Effector CD8-positive, alpha-beta T cell (primary cell): ENCODE results near the gene TCERG1L.

Source experiments
- DNase-seq: peaks from one replicate; lab custom pipeline; 2025; lab: John Stamatoyannopoulos, UW

TCERG1L gene

GRCh38 chr10:131270461-131271190 lies 40.9 kb downstream of the TCERG1L start:
- no peak for DNase-seq

DNA sequence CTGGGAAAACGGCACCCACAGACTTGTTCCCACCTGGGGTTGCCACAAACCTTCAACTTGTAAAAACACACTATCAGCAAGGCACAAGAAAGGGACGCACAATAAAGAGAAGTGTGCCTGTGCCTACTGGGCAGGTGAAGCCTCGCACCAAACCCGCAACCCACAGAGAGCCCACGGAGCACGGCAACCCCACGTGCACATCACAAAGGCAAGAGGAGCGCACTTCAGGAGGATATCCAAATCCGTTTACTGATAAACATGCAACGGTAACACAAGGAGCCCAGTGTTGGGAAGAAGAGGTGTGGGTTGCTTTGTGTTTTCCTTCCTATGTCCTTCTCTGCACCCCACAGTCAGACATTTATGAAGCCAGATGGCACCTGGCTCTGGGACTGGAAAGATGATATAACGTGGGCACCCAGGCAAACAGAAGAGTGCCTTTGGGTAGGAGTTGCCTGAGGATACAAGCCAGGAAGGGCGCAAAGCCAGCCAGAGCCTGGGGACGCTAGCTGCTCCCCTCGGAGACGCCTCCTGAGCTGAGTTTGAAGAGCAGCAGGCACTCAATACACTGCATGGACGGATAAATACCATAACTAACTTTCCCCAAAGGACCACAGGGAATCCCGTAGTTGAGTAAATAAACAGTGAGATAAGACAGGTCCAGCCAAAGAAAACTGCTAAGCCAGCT lies 41.6 kb downstream of the TCERG1L start:
- DNase-seq = no peak

DNA sequence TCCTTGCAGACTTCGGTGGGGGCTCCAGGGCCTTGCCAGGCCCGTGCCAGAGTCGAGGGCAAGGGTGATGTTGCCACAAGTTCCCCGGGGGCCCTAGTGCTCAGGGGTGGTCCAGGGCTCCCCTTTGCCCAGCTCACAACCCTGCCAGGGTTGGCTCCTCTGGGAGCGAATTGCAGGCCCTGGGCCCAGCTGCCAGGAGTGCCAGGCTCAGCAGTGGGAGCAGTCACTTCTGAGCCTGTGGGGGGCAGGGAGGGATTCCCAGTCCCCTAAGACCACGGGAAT lies 43.8 kb downstream of the TCERG1L start:
- DNase-seq = no peak

DNA sequence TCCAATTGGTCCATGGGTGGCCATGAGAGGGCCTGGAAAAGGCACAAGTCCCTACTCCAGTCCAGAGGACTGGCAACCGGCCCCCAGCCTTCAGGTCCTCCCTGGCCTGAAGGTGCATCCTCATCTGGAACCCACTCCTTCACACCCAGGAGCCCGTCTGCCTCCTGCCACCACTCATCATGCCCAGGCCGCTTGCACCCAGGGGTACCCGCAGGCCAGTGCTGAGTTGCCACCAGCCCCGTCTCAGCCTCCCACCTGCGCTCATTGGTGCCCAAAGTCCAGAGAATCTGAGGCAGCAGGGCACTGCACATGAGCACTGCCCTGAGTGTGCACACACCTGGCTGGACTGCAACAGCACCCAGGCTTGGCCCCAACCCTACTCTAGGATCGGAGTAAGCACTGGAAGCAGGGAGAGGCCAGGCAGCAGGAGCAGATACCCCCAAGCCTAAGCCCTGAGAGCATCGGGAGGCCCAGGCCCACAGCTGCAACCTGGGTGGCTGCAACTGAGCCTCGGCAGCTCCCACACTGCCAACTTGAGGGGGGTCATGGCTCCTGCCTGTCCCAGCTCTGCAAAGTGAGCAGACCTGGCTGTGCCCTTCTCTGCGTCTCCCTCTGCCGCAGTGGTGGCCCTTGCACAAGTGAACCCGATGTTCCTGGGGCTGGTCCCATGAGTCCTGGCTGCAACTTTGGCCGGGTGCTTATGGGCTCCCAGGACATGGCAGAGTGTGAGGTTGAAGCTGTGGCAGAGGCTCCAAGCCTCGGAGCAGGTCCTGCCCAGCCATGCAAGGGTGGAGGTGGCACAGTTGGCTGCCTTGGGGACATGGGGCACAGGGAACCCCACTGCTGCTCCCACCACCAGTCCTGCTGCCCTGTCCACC lies 44.3 kb downstream of the TCERG1L start:
- DNase-seq = no peak

DNA sequence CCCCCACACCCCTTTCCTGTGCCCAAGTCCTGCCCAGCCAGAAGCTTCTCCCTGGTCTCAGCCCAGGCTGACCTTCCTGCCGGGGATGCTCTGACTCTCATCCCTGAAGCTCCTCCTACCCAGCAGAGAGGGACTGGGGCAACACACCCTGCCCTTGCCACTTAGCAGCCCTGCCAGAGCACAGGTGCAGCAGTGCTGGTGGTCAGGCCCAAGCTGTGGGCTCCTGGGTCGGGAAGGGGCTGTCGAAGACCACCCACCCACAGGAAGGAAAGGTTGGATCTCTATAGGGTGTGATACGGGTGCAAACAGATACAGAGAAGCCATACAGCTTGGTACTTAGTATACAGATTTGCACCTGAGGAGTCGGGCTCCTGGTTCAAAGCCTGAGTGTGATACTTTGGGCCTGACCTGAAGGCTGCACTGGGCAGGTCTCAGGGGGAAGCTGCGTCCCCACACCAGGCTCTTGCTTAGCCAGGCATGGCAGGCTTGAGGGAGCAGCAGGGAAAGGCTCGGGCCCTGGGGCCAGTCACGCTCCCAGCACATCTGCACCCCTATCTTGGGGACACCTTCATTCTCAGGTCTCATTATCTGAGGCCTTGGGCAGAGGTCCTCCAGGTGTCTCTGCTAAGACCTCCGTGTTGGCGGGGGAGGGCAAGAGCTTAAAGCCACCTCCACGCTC lies 47.3 kb downstream of the TCERG1L start:
- no peak for DNase-seq

- no peak for DNase-seq
Observed at GRCh38 chr10:131261890-131262475, 49.5 kb downstream of the TCERG1L start.

DNA sequence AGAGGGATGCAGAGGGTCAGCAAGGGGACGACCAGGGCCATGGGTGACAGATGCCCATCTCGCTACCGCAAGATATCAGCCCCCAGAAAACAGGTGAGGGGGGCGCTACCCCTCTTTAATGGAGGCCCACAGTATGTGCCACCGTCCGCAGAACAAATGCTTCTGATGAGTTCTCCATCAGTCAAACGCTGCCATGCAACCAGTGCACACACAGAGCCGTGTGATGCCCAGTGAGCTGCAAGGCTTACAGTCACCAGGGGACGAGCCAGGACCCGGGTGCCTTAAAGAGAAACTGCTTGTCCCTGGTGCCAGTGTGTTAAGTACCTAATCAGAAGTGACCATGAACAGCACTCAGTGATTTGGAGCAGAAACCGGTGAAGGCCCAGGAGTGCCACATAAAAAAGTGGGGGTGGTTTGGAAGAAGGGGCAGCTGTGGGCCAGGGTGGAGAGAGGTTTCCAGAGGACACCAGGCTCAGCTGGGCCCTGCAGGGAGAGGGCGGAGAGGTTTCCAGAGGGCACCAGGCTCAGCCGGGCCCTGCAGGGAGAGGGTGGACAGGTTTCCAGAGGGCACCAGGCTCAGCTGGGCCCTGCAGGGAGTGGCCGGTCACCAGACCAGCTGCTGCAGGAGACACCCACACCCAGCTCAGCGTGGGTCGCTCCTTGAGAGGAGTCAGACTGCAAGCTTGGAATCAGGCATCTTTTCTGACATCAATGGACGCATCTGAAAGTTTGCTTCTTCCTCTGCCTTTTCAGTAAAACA lies 50.9 kb downstream of the TCERG1L start:
- DNase-seq = no peak

GRCh38 chr10:131260031-131260430 lies 51.5 kb downstream of the TCERG1L start:
- no peak for DNase-seq

DNA sequence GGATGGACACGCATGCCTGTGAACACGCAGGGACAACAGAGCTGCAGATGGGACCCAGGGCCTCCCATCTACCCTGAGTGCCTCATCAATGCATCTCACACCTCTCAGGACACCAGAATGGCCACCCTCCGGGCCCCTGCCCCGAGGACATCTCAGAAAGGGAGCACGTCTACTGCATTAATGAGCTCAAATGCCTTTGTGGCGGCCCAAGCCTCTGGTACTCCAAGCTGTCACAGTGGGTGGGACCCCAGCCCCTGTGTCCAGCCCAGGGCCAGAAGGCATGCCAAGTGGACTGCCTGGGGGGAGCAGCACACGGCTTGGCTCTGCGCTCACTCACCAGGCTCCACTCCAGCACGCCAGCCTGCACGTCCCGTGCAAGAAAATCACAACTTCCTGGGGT lies 52.0 kb downstream of the TCERG1L start:
- DNase-seq = no peak

DNA sequence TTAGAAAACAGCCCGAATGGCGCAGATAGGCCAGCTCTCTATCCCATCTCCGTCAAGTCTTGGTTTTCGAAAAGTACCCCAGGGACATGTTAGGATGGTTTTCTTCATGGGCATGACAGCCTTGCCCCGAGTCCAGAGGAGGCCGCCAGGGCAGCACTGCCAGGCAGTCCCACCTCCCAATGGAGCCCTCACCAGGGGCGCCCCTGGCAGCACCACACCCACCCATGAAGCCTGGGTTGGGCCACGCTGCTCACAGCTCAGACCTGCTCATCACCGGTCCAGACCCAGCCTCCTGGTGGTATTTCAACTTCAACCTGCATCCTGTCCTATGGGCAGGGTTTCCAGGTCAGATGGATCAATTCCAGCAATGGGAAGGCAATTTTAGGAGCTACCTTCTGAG lies 53.3 kb downstream of the TCERG1L start:
- no peak for DNase-seq

DNA sequence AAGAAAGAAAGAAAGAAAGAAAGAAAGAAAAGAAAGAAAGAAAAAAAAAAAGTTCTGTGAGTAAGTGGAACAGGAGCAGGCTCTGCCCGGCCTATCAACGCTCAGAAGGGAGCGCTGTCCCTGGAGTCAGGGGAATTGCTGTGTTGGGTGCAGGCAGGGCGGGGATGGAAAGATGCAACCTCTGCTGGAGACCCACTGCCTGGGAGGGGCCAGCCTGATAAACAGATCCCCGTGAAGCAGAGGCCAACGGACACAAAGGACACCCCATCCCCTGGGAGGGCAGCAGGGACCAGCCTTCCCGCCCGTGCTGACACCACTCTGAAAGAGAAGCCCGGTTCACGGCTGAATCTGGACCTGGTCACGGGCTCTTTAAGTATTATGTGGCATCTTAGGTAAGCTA lies 54.5 kb downstream of the TCERG1L start:
- no peak for DNase-seq

GRCh38 chr10:131254859-131255252 lies 56.7 kb downstream of the TCERG1L start:
- DNase-seq = no peak

DNA sequence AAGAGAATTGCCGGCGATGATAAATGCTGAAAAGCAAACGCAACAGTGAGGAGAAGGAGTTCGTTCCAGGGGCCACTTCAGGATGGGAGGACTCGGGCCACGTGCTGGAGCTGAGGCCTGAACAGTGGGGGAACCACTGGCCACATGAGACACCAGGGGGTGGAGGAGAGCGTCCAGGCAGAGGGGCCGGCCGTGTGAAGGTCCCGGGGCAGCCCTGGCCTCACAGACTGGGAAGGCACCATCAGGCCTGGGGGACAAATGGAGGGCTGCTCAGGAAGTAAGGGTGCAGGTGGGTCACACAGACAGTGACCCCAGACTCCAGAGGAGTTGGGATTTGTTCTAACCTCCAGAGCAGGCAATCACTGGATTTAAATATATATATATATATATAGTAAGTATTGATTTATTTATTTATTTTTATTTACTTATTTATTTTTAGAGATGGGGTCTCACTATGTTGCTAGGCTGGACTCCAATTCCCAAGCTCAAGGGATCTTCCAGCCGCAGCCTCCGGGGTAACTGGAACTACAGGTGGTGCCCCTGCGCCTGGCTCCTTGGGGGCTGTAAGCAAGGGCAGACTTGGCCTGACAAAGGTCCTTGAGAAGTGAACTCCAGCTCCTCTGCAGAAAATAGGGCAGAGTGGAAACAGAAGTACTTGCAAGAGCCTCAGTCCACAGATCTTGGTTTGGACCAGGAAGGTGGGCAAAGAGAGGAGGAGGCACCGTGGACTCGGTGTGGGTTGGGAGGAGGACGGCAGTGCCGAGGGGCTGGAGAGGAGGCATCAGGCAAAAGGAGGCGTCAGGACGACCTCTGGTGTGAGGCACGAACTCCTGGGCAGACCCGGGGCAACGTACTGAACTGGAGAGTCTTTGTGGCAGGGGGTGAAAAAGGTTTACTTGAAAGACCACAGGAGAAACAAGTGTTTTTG lies 57.3 kb downstream of the TCERG1L start:
- no peak for DNase-seq

- no peak for DNase-seq
Observed at GRCh38 chr10:131252567-131253276, 58.8 kb downstream of the TCERG1L start.

- no peak for DNase-seq
Observed at GRCh38 chr10:131251146-131251541, 60.4 kb downstream of the TCERG1L start.

DNA sequence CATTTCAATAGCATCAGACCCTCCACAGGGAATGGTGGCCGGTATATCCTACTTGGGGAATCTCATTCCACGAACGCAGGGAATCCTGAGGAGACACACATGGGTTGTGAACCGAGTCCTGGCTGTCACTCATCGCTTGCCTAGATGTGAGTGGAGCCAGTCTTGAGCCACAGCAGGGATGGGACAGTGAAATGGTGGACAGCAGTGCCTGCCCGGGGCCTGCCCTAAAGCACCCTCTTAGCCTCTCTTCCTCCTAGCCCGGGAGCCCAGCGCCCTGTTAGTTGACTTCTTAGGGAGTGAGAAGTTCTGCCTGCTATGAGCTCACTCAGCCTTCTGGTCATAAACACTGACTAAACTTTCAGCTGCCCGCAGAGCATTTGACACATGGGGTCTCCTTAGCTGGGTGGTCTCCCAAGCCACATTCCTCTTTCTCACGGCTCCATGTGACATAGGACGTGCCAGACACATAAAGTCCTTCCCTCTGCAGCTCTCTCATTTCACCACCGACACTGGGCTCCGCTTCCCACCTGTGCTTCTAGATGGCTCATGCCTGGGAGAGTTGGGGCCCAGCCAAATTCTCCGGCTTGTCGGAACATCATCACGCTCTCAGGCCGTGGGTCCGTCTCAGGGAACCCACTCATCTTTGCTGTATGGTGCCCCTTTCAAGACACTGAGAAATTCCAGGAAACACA lies 60.9 kb downstream of the TCERG1L start:
- no peak for DNase-seq

GRCh38 chr10:131249955-131250344 lies 61.6 kb downstream of the TCERG1L start:
- no peak for DNase-seq

- DNase-seq = no peak
Observed at GRCh38 chr10:131249238-131249954, 62.1 kb downstream of the TCERG1L start.
